Measurements from ENCODE around the gene P4HA2.

P4HA2 gene

DNA sequence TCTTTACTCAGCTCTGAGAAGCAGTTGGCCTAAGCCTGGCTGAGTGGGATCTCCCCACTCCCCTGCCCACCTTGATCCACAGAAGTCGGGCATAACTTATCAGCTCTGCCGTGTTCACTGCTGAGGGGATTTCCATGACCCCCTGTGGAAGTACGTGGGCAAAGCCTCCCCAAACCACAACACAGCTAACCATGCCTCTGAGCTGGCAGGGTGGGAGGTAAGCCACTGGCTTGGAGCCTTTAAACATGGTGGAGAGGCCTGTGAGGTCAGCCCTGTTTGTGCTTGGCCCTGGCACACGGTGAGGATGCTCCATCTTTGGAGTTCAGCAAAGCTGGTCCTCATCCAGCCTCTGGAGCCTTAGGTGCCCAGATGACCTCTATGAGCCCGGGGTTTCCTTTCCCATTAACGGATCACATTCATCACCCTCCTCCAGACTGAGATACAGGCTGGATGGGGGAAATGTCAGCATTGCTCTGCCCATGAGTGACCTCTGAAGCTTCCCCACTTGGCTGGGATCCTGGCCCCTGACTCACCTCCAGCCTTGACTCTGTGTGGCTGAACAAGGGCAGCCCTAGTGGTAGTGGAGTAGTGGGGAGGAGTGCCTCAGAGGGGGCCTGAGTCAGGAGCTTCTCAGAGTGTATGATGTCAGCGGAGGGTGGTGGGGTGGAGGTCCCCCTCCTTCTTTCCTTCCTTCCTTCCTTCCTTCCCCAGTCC is 36.1 kb upstream of the P4HA2 start:
- TF ChIP-seq SIN3A (IDR thresholded peaks at IDR 0.05; ENCODE audit: borderline replicate concordance, insufficient read depth, low read length) (no peak), POLR2AphosphoS5 (IDR thresholded peaks at IDR 0.05; ENCODE audit: low read depth, low read length) (no peak), REST (IDR thresholded peaks at IDR 0.05; ENCODE audit: insufficient read depth in 1 of 2, low read depth in 2 of 2, low read length in 2 of 2) (no peak), FOXP2 (optimal IDR thresholded peaks at IDR 0.05; ENCODE audit: borderline replicate concordance, extremely low read depth, extremely low read length, insufficient read depth) (no peak), TAF1 (IDR thresholded peaks at IDR 0.05; ENCODE audit: borderline replicate concordance, insufficient read depth, low read length) (no peak)

DNA sequence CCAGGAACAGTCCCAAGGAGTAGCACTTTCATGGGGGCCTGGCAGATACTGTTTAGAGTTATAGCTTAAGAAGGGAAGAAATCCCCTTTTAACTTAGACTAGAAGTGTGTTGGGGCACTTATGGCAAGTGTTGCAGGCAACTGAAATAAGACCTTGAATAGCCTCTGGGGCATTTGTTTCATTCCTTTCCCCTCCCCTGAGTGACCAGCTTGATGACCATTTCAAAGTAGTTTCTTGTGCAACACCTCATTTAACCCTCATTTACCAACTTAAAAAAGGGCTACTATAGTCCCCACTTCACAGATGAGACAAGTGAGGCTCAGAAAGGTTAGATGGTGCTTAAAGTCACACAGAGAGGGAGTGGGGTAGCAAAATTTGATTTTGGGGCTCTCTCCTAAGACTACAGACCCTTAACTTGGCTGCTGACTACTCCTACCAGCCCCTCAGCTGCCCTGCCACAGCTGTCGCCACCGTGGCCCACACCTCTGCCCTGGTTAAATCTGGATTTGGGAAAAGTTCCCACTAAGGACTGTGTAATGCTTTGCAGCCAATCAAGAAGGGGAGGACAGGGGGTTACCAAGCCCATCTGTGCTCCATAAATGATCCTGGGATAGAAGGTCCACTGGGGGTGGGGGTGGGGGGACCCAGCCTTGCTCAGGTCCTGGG is 35.4 kb upstream of the P4HA2 start:
- TF ChIP-seq FOXP2 (optimal IDR thresholded peaks at IDR 0.05; ENCODE audit: borderline replicate concordance, extremely low read depth, extremely low read length, insufficient read depth) (no peak), POLR2AphosphoS5 (IDR thresholded peaks at IDR 0.05; ENCODE audit: low read depth, low read length) (no peak), SIN3A (IDR thresholded peaks at IDR 0.05; ENCODE audit: borderline replicate concordance, insufficient read depth, low read length) (no peak), REST (IDR thresholded peaks at IDR 0.05; ENCODE audit: insufficient read depth in 1 of 2, low read depth in 2 of 2, low read length in 2 of 2) (no peak)

DNA sequence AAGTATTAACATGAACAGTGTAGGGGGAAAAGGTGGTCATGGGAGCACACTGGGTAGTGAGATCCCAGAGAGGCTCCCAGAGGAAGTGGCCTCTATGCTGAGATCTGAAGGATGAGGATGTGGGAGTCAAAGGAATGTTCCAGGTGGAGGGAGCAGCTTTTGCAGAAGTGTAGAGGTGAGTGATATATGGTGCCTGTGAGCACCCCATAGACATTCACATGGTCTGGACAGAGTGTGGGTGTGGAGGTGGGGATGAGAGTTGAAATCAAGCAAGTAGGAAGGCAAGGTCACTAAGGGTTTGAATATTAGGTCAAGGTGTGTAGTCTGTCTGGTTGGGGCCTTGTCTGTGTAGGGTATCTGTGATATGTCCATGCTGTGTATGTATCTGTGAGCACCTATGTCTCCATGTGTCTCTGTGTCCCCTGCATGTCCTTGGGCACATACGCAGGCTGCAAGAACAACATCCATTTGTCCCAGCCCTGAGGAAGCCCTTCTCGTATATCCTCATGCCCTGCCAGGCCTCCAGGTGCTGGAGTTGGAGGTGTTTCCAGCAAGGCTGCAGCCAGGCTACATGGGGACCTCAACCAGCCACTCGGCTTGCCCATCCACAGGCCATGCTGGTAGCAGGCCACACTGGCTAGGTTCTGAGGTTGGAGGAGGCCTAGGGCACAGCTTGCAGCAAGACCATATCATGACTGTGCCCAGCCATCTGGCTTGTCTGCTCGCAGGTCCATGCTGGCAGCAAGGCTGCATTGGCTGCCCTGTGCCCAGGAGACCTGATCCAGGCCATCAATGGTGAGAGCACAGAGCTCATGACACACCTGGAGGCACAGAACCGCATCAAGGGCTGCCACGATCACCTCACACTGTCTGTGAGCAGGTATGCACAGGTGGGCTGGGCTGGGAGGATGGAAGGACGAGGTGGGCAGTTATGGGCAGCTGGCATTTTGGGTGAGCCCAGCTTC is 34.5 kb upstream of the P4HA2 start:
- TF ChIP-seq FOXP2 (optimal IDR thresholded peaks at IDR 0.05; ENCODE audit: borderline replicate concordance, extremely low read depth, extremely low read length, insufficient read depth) (no peak), TAF1 (IDR thresholded peaks at IDR 0.05; ENCODE audit: borderline replicate concordance, insufficient read depth, low read length) (no peak), POLR2AphosphoS5 (IDR thresholded peaks at IDR 0.05; ENCODE audit: low read depth, low read length) (no peak)

- TF ChIP-seq SIN3A (IDR thresholded peaks at IDR 0.05; ENCODE audit: borderline replicate concordance, insufficient read depth, low read length) (no peak), POLR2AphosphoS5 (IDR thresholded peaks at IDR 0.05; ENCODE audit: low read depth, low read length) (no peak), REST (IDR thresholded peaks at IDR 0.05; ENCODE audit: insufficient read depth in 1 of 2, low read depth in 2 of 2, low read length in 2 of 2) (no peak), FOXP2 (optimal IDR thresholded peaks at IDR 0.05; ENCODE audit: borderline replicate concordance, extremely low read depth, extremely low read length, insufficient read depth) (no peak), TAF1 (IDR thresholded peaks at IDR 0.05; ENCODE audit: borderline replicate concordance, insufficient read depth, low read length) (no peak)
These were observed 33.3 kb upstream of the P4HA2 start for GRCh38 chr5:132260714-132261551.
